ENCODE results near the gene TLE1.

- TF ChIP-seq CTCF (IDR thresholded peaks at IDR 0.05) (no peak), POLR2AphosphoS5 (IDR thresholded peaks at IDR 0.05) (no peak), EP300 (IDR thresholded peaks at IDR 0.05; ENCODE audit: low read depth) (no peak)
These were observed 23.2 kb downstream of the TLE1 start for GRCh38 chr9:81666123-81666522.

All from transverse colon (tissue), 4 donors.